ACC112 (cell line): ENCODE measurements around the gene MRPS31.

ENCODE experiments used
- H2AFZ ChIP-seq: fragments of 200-600 bp; sonication (generic); one replicate; pipeline ENCODE4 v1.6.0; 2017; ENCODE audit warnings: antibody characterized with exemption, low read length; ENCODE audit not compliant: unreplicated experiment
- H3K27ac ChIP-seq: fragments of 200-600 bp; sonication (generic); 2 replicates; pipeline ENCODE4 v1.5.1; 2014; ENCODE audit warnings: low read depth, mild to moderate bottlenecking, antibody characterized with exemption, low read length, moderate library complexity
- H3K27me3 ChIP-seq: fragments of 200-600 bp; sonication (generic); 2 replicates; pipeline ENCODE4 v1.6.1; 2014; ENCODE audit warnings: mild to moderate bottlenecking, antibody characterized with exemption, low read length, moderate library complexity, mixed read lengths; ENCODE audit not compliant: insufficient read depth
- H3K36me3 ChIP-seq: fragments of 200-600 bp; sonication (generic); 2 replicates; pipeline ENCODE4 v1.6.1; 2016; ENCODE audit warnings: mild to moderate bottlenecking, antibody characterized with exemption, low read length, moderate library complexity, mixed read lengths; ENCODE audit not compliant: insufficient read depth
- H3K4me1 ChIP-seq: fragments of 200-600 bp; sonication (generic); one replicate; pipeline ENCODE4 v1.6.1; 2016; ENCODE audit warnings: low read length, mixed read lengths; ENCODE audit not compliant: insufficient read depth, unreplicated experiment, control insufficient read depth
- H3K4me3 ChIP-seq: fragments of 200-600 bp; sonication (generic); 2 replicates; pipeline ENCODE4 v1.5.1; 2014; ENCODE audit warnings: mild to moderate bottlenecking, low read depth, low read length
- H3K79me2 ChIP-seq: fragments of 200-600 bp; sonication (generic); one replicate; pipeline ENCODE4 v1.6.0; 2016; ENCODE audit warnings: low read length; ENCODE audit not compliant: control insufficient read depth, unreplicated experiment, insufficient read depth

MRPS31 gene

DNA sequence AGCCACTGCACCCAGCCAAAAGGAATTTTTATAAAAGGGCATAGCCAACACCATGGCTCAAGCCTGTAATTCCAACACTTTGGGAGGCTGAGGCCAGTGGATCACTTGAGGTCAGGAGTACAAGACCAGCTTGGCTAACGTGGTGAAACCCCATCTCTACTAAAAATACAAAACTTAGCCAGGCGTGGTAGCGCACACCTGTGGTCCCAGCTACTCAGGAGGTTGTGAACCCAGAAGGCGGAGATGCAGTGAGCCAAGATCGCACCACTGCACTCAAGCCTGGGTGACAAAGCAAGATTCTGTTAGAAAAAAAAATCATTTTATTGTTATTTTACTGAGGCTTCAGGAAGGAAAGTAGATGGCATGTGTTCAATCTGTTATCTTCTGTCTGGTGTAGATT is 73.3 kb downstream of the MRPS31 start:
- no peaks in the 10 kb centered on the region for H3K27me3 ChIP-seq
- H3K36me3 ChIP-seq: no peaks in the 10 kb centered on the region
- H3K27ac ChIP-seq: no peak overlapping the region
- peaks cover 3% of the 10 kb centered on the region for H3K4me1 ChIP-seq
- H3K4me3 ChIP-seq: no peak overlapping the region
- H2AFZ ChIP-seq: no peak overlapping the region
- no peaks in the 10 kb centered on the region for H3K79me2 ChIP-seq

DNA sequence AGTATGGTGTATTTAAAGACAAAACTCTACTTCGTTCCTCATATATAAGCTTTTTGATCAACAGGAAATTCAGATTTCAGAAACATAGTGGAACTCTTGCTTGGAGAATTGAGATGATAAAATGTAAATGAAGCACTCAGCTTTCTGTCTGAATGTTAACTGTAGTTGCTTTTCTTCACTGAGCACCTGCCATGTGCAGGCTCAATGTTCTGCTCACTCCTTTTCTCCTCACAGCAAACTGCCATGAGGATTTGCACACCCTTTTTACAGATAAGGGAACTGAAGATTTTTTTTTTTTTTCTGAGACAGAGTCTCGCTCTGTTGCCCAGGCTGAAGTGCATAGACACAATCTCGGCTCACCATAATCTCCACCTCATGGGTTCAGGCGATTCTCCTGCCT is 76.6 kb downstream of the MRPS31 start:
- Histone ChIP-seq H2AFZ (no peak overlapping the region), H3K4me3 (no peak overlapping the region), H3K36me3 (no peaks in the 10 kb centered on the region), H3K4me1 (peaks cover 6% of the 10 kb centered on the region), H3K27me3 (no peaks in the 10 kb centered on the region), H3K27ac (no peak overlapping the region), H3K79me2 (no peaks in the 10 kb centered on the region)

DNA sequence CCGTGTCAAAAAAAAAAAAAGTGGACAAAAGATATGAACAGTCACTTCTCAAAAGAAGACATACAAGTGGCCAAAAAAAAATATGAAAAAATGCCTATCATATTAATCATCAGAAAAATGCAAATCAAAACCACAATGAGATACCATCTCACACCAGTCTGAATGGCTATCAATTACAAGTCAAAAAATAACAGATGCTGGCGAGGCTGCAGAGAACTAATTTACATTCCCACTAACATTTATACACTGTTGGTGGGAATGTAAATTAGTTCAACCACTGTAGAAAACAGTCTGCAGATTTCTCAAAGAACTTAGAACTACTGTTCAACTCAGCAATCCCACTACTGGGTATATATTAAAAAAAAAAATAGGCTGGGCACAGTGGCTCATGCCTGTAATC is 78.0 kb downstream of the MRPS31 start:
- H3K79me2 ChIP-seq: no peaks in the 10 kb centered on the region
- H3K4me1 ChIP-seq: peaks cover 6% of the 10 kb centered on the region
- no peak overlapping the region for H2AFZ ChIP-seq

DNA sequence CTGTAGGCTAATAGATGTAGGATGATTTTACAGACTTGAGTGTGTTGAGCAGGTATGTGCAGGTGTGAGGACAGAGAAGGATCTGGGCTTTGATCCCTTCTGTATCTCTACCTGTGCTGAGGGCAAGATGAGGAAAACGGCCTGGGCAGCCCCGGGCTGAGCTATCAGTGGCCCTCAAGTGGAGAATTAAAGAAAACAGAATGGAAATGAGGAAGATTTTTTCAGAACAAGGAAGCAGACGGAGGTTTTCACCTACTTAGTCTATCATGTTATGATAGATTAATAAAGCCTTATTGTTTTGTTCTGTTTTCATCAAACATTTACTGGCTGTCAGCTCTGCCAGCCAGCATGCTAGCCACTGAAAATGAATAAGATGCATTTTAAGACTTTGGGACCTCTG is 82.2 kb downstream of the MRPS31 start:
- H3K36me3 ChIP-seq: no peaks in the 10 kb centered on the region
- no peak overlapping the region for H2AFZ ChIP-seq
- H3K4me1 ChIP-seq: peaks cover 6% of the 10 kb centered on the region
- H3K27ac ChIP-seq: no peak overlapping the region
- no peaks in the 10 kb centered on the region for H3K79me2 ChIP-seq
- no peak overlapping the region for H3K4me3 ChIP-seq
- no peaks in the 10 kb centered on the region for H3K27me3 ChIP-seq

More for the DNA sequence above, 78.0 kb downstream of the MRPS31 start:
- H3K27me3 ChIP-seq: no peaks in the 10 kb centered on the region
- H3K27ac ChIP-seq: no peak overlapping the region
- H3K36me3 ChIP-seq: no peaks in the 10 kb centered on the region
- no peak overlapping the region for H3K4me3 ChIP-seq

DNA sequence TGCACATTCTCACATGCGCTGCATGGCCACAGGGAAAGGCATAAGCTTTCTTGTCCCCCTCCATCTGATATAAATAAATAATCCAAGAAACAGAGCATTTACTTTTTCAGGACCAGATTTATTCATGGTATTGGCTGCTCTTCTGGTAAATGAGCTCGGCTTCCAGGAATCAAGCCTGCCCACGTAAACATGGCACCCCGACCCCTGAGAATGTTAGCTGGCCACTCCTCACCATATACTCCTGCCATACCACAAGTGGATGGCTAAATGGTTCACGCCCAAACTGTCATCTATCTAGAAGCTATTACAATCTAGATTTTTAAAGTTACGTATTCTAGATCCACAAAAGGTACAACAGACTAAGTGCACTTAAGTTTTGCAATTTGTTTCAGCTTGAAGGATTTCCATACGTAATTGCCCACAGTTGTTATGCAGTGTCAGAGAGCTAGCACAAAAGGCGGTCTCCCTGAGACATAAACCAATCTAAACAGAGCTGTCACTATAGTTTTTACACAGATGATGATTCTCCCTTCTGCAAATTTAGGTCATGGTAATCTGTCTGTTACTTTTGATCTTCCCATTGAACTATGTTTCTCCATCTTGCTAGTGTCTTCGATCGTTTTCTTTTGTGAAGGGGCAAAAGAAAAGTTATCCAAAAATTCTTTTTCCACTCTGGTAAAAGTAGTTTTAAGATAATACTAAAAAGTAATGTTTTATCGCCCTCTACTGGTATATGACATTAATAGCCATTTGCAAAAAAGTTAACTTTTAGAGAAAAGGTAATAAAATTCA is 88.3 kb downstream of the MRPS31 start:
- no peak overlapping the region for H3K4me3 ChIP-seq
- H3K4me1 ChIP-seq: no peaks in the 10 kb centered on the region
- H3K27ac ChIP-seq: no peak overlapping the region
- no peaks in the 10 kb centered on the region for H3K36me3 ChIP-seq
- no peaks in the 10 kb centered on the region for H3K79me2 ChIP-seq
- H2AFZ ChIP-seq: no peak overlapping the region
- no peaks in the 10 kb centered on the region for H3K27me3 ChIP-seq

DNA sequence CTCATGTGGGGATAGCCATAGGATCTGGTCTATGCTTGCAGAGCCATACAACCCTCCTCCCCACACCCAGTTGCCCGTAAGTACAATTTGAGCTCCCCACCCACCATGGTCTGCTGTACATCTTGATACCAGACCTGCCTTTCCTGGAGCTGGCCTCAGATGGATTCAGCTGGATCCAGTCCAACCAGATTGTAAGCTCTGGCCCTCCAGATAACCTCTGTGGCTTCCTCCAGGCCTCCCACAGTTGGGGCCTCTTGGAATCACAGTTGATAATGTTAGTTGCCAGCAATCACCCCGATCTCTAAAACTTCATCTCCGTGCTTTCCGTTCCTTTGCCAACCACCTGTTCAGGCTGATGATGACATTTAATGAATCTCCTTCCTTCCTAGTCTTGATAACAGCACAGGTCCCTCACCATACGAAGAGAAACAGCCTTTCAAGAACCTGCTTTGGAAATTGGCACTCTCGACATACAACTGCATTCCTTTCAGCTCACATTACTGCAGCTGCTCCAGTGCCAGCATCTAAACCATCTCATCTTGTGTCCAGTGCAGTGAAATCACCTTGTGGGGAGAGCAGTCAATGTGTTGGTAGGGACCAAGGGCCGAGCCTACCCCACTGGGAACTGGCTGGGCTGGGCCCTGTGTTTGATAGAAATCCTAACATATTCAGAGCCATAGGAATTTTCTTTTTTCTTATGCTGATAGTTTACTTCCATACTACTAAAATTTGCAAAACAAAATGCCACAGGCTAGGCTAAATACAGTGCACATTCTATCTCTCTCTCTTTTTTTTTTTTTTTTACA is 89.4 kb downstream of the MRPS31 start:
- H3K36me3 ChIP-seq: no peaks in the 10 kb centered on the region
- no peak overlapping the region for H3K4me3 ChIP-seq
- H3K27me3 ChIP-seq: no peaks in the 10 kb centered on the region
- H3K27ac ChIP-seq: no peak overlapping the region
- H2AFZ ChIP-seq: no peak overlapping the region
- no peaks in the 10 kb centered on the region for H3K79me2 ChIP-seq
- H3K4me1 ChIP-seq: no peaks in the 10 kb centered on the region

DNA sequence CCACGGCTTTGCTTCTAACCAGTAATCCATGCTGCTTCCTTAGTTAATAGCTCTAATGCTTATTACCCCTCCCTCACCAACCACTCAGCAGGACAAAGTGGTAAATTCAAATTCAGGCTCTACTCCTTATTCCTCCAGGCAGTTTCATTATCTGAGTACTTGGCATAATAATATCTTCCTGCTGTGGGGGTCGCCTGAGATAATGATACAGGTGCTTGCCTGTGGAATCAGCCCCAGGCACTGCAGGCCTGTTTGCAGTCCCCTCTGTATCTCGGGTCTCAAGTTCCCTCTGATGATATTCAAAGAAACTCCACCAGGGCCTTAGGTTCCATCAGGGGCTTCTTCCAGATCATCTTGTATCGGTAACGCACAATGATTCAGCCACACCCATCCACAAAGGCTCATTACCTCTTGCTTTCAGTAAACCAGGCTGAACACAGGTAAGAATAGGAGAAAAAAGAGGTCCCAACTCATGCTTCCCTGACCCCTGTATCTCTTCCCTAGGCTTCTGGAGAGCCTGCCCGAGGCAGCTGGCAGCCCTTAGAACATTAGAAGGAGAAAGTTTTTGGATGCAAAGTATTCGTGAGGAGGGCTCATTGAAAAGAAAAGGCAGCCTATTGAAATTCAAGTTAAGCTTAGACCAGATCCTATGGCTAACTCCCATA is 90.2 kb downstream of the MRPS31 start:
- no peaks in the 10 kb centered on the region for H3K27me3 ChIP-seq
- no peaks in the 10 kb centered on the region for H3K79me2 ChIP-seq
- no peak overlapping the region for H3K4me3 ChIP-seq
- no peaks in the 10 kb centered on the region for H3K36me3 ChIP-seq
- H3K27ac ChIP-seq: no peak overlapping the region
- no peaks in the 10 kb centered on the region for H3K4me1 ChIP-seq
- H2AFZ ChIP-seq: no peak overlapping the region

DNA sequence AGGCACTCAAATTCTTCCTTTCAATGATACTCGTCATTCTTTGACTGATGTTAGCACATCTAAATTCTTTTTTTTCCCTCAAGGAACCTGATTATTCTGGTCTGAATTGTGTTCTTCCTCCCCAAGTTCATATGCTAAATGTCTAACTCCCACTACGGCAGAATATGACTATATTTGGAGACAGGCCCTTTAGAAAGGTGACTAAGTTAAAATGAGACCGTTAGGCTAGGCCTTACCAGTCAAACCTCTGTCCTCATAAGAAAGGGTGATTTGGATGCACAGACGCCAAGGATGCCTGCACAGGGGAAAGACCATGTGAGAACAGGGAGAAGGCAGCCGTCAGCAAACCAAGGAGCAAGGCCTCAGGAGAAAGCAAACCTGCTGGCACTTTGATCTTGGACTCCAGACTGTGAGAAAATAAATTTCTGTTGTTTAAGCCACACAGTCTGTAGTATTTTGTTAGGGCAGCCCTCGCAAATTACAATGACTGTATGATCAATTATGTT is 91.5 kb downstream of the MRPS31 start:
- Histone ChIP-seq H3K27me3 (no peaks in the 10 kb centered on the region), H3K27ac (no peak overlapping the region), H2AFZ (no peak overlapping the region), H3K36me3 (no peaks in the 10 kb centered on the region), H3K79me2 (no peaks in the 10 kb centered on the region), H3K4me1 (no peaks in the 10 kb centered on the region), H3K4me3 (no peak overlapping the region)
